Gastroesophageal sphincter (tissue), 3 donors: ENCODE results near the gene CCHCR1.

Experiments used
- EP300 ChIP-seq: sonication (generic); formaldehyde crosslinking; IDR thresholded peaks from one replicate; pipeline ENCODE4 v1.6.1; 2017; ENCODE audit warnings: antibody characterized with exemption, mild to moderate bottlenecking
- POLR2AphosphoS5 ChIP-seq: sonication (generic); formaldehyde crosslinking; IDR thresholded peaks from one replicate; pipeline ENCODE4 v1.6.1; 2017; ENCODE audit warnings: antibody characterized with exemption
- TF ChIP-seq, protein P1 (sequence below), 4 experiments: fragments of 200-600 bp in 2 of 4; fragments of 450-650 bp in 2 of 4; sonication (generic) in 1 of 4; IDR thresholded peaks; one replicate each; pipeline ENCODE4 v1.5.1; 2017 to 2019; ENCODE audit warnings: antibody characterized with exemption in 4 of 4, mild to moderate bottlenecking in 2 of 4, moderate library complexity in 2 of 4

DNA sequence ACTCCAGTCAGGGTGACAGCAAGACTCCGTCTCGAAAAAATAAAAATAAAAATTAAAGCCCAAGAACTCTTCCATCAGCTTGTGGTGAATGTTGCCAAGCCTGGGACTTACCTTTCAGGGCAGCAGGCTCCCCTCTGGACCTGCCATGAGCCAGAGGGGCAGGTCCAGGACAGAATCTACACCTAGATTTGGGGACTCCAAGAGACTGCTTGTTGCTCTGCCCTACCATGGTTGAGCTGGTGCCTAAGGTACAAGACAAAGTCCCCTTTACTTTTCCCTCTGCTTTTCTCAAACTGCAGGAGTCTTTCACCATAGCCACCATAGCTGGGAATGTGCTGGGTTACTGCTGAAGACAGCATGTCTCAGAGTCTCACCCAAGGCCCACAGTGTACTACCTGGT, 54.5 kb downstream of the CCHCR1 start:
- TF ChIP-seq, protein P1, sequence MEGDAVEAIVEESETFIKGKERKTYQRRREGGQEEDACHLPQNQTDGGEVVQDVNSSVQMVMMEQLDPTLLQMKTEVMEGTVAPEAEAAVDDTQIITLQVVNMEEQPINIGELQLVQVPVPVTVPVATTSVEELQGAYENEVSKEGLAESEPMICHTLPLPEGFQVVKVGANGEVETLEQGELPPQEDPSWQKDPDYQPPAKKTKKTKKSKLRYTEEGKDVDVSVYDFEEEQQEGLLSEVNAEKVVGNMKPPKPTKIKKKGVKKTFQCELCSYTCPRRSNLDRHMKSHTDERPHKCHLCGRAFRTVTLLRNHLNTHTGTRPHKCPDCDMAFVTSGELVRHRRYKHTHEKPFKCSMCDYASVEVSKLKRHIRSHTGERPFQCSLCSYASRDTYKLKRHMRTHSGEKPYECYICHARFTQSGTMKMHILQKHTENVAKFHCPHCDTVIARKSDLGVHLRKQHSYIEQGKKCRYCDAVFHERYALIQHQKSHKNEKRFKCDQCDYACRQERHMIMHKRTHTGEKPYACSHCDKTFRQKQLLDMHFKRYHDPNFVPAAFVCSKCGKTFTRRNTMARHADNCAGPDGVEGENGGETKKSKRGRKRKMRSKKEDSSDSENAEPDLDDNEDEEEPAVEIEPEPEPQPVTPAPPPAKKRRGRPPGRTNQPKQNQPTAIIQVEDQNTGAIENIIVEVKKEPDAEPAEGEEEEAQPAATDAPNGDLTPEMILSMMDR (IDR thresholded peaks at IDR 0.05) = no peak
- TF ChIP-seq EP300 (no peak), POLR2AphosphoS5 (no peak)
